NB4 (cell line): ENCODE results near the gene TUBGCP5.

Experiments used
- POLR2A ChIP-seq: IDR thresholded peaks from 2 replicates; pipeline ENCODE4 v1.6.1; 2011; ENCODE audit warnings: mild to moderate bottlenecking; ENCODE audit not compliant: insufficient read length; ENCODE audit errors: extremely low read depth
- TF ChIP-seq, protein P1 (sequence below): IDR thresholded peaks from one replicate; pipeline ENCODE4 v1.5.1; 2012; ENCODE audit warnings: low read depth, low read length

DNA sequence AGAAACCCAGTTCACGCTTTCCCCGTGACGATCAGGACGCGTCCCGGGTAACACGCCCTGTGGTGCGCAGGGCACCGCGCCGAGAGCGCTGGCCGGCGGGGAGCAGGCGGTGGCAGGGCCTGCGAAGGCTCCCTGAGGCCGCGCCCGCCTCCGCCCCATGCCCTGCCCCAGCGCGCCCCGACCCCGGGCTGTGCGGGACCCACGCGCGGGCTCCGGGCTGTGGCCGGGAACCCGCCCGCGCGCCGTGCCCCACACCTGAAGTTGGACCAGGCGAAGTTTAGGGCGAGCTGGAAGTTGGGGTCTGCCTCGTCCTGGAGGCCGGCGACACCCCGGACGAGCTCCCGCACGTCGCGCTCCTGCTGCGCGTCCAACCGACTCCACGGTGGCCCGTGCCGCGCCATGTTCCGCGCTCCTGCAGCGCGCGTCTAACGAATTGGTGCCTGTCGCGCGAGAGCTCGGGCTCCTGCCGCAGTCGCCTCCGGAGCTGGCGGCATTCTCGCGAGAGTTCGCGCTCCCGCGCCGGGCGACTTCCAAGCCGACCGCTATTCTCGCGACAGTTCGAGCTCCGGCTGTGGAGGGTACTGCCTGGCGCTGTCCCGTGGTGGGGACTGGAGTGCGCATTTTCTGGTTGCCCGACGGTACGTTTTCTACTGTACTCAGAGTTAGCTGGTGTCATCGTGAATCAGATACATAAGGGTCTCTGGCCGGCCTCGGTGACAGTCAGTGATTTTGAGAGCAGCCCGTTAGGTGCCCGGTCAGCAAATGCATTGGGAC lies at the start of gene TUBGCP5:
- TF ChIP-seq POLR2A, result peak; percentile 97
- TF ChIP-seq, protein P1, sequence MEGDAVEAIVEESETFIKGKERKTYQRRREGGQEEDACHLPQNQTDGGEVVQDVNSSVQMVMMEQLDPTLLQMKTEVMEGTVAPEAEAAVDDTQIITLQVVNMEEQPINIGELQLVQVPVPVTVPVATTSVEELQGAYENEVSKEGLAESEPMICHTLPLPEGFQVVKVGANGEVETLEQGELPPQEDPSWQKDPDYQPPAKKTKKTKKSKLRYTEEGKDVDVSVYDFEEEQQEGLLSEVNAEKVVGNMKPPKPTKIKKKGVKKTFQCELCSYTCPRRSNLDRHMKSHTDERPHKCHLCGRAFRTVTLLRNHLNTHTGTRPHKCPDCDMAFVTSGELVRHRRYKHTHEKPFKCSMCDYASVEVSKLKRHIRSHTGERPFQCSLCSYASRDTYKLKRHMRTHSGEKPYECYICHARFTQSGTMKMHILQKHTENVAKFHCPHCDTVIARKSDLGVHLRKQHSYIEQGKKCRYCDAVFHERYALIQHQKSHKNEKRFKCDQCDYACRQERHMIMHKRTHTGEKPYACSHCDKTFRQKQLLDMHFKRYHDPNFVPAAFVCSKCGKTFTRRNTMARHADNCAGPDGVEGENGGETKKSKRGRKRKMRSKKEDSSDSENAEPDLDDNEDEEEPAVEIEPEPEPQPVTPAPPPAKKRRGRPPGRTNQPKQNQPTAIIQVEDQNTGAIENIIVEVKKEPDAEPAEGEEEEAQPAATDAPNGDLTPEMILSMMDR, result peak; percentile 18
